Sigmoid colon (tissue), 7 donors: ENCODE results near the gene EMP3. TPM values are rescaled to one million over a fixed set of nuclear protein-coding genes. Genes with fewer than 3 reads are reported as not detected.
A peak's percentile ranks its signal among the peaks of the same experiment; 100 is the strongest.

Experiments
- DNase-seq: peaks from one replicate; pipeline ENCODE4 v3.0.0-alpha.2; 2019
- H3K27ac ChIP-seq, 4 donors: fragments of 200-600 bp; sonication (generic); one replicate each; pipeline ENCODE4 v1.5.1; 2016 to 2019; ENCODE audit warnings: mild to moderate bottlenecking in 1 of 4
- H3K27me3 ChIP-seq, 3 donors: fragments of 200-600 bp; sonication (generic); one replicate each; pipeline ENCODE4 v1.5.1; 2019; ENCODE audit warnings: mild to moderate bottlenecking in 1 of 3
- H3K36me3 ChIP-seq, 4 donors: fragments of 200-600 bp; sonication (generic); one replicate each; pipeline ENCODE4 v1.5.1; 2016 to 2019
- H3K4me1 ChIP-seq, 4 donors: fragments of 200-600 bp; sonication (generic); one replicate each; pipeline ENCODE4 v1.5.1; 2017 to 2019
- H3K4me3 ChIP-seq, 4 donors: fragments of 200-600 bp; sonication (generic); one replicate each; pipeline ENCODE4 v1.5.1; 2017 to 2019; ENCODE audit warnings: mild to moderate bottlenecking in 2 of 4, moderate library complexity in 1 of 4
- H3K9me3 ChIP-seq, 4 donors: fragments of 200-600 bp in 3 of 4; sonication (generic) in 3 of 4; one replicate each; pipeline versions ENCODE4 v1.5.1 to v1.6.1; 2013 to 2019
- CTCF ChIP-seq, 4 experiments: fragments of 450-650 bp in 3 of 4; fragments of 200-600 bp in 1 of 4; IDR thresholded peaks; one replicate each; pipeline ENCODE4 v1.5.1; 2016 to 2019; ENCODE audit warnings: antibody characterized with exemption in 4 of 4, mild to moderate bottlenecking in 3 of 4, moderate library complexity in 2 of 4
- EP300 ChIP-seq, 4 donors: sonication (generic); formaldehyde crosslinking; IDR thresholded peaks; one replicate each; pipeline ENCODE4 v1.6.1; 2017; ENCODE audit warnings: antibody characterized with exemption in 4 of 4
- POLR2A ChIP-seq, 2 donors: fragments of 450-650 bp; IDR thresholded peaks; one replicate each; pipeline ENCODE4 v1.6.1; 2016; ENCODE audit warnings: antibody characterized with exemption in 2 of 2, mild to moderate bottlenecking in 2 of 2, moderate library complexity in 2 of 2
- POLR2AphosphoS5 ChIP-seq, 4 donors: sonication (generic); formaldehyde crosslinking; IDR thresholded peaks; one replicate each; pipeline ENCODE4 v1.6.1; 2017; ENCODE audit warnings: antibody characterized with exemption in 4 of 4
- WGBS, 2 donors: extraction: QIAGEN DNeasy Blood & Tissue Kit; methylation state at CpG; one replicate each; pipeline ENCODE4 v1.1.7; 2013; 5-methylcytosine and 5-hydroxymethylcytosine counted together
- intact Hi-C: fragments of 100-400 bp; cut with DNase I; formaldehyde crosslinking; loops from one replicate; pipeline ENCODE4 v1.15.1; 2023
- polyA plus RNA-seq, 3 donors: library from polyadenylated mRNA; stranded (reverse); fragments of 200-250 nt; gene quantifications; one replicate each; pipeline ENCODE4 v1.2.3, GENCODE V29; 2013
- total RNA-seq, 4 donors: library from RNA; depleted of rRNA; stranded (reverse); fragments of >200 nt; gene quantifications; one replicate each; pipeline ENCODE4 v1.1.0, GENCODE V29; 2016
- donor health status: healthy with polysubstance abuse.
- donor health status: Bipolar disorder and iron deficiency.
- donor health status: healthy.

Gene EMP3
- total and polyA plus RNA-seq, 7 donors: 21.7 to 77.1 (median 60.4) TPM

GRCh38 chr19:48318286-48318987, 6.9 kb upstream of the EMP3 start:
- TF ChIP-seq EP300 (IDR thresholded peaks at IDR 0.05): no peak
- no peak for TF ChIP-seq POLR2AphosphoS5 (IDR thresholded peaks at IDR 0.05)
- no peak for TF ChIP-seq CTCF (IDR thresholded peaks at IDR 0.05)
- TF ChIP-seq POLR2A (IDR thresholded peaks at IDR 0.05): no peak
- Histone ChIP-seq H3K27ac (no peak overlapping the region), H3K4me1 (peaks cover 0 to 30% (median 28%) of the 10 kb centered on the region in 4 donors), H3K4me3 (no peak overlapping the region), H3K27me3 (no peaks in the 10 kb centered on the region), H3K9me3 (no peaks in the 10 kb centered on the region), H3K36me3 (no peaks in the 10 kb centered on the region)
- intact Hi-C loops: no loop called here
- no peak for DNase-seq
- WGBS, 2 donors: 93 to 97% methylated on average over 21 of the region's 21 CpGs

- TF ChIP-seq POLR2A (IDR thresholded peaks at IDR 0.05) (no peak), CTCF (IDR thresholded peaks at IDR 0.05) (peak in 3 of 4 experiments; percentile 58 to 83 (median 77)), POLR2AphosphoS5 (IDR thresholded peaks at IDR 0.05) (peak in 2 of 4 donors; percentile 19 to 27), EP300 (IDR thresholded peaks at IDR 0.05) (no peak)
- DNase-seq: peak; percentile 90
- Histone ChIP-seq H3K4me1 (peaks cover 0 to 34% (median 32%) of the 10 kb centered on the region in 4 donors), H3K36me3 (no peaks in the 10 kb centered on the region), H3K9me3 (no peaks in the 10 kb centered on the region), H3K27me3 (no peaks in the 10 kb centered on the region), H3K27ac (peak overlapping the region; percentile 90 to 98 (median 98)), H3K4me3 (no peak overlapping the region)
- intact Hi-C loops: loop anchor here (1.0 to 10.0 kb wide), 2 partner anchors 13 to 555 kb away; partner anchors contain the start of gene PPP1R15A
- 21 to 44% methylated on average over 16 of the region's 16 CpGs for WGBS, 2 donors
Measured at GRCh38 chr19:48319647-48320541, 5.5 kb upstream of the EMP3 start.

- Histone ChIP-seq H3K4me3 (peak overlapping the region; percentile 31 to 65 (median 49)), H3K4me1 (peaks cover 0 to 43% (median 41%) of the 10 kb centered on the region in 4 donors), H3K36me3 (no peaks in the 10 kb centered on the region), H3K27ac (peak overlapping the region; percentile 90 to 98 (median 98)), H3K27me3 (no peaks in the 10 kb centered on the region), H3K9me3 (no peaks in the 10 kb centered on the region)
- 1% methylated on average over 22 of the region's 22 CpGs for WGBS, 2 donors
- peak; percentile 99 for DNase-seq
- TF ChIP-seq CTCF (IDR thresholded peaks at IDR 0.05) (no peak), POLR2AphosphoS5 (IDR thresholded peaks at IDR 0.05) (peak; percentile 3 to 61 (median 34)), POLR2A (IDR thresholded peaks at IDR 0.05) (peak in 1 of 2 donors; percentile 30)
- intact Hi-C loops: loop anchor here (10.0 kb wide), 1 partner anchor 554 kb away; the partner anchor contains the start of gene PPP1R15A
Measured at GRCh38 chr19:48321372-48321621, 4.1 kb upstream of the EMP3 start.

GRCh38 chr19:48321622-48322591, 3.4 kb upstream of the EMP3 start:
- H3K27me3 ChIP-seq: no peaks in the 10 kb centered on the region
- 1 to 2% methylated on average over 63 of the region's 63 CpGs for WGBS, 2 donors
- H3K9me3 ChIP-seq: no peaks in the 10 kb centered on the region
- intact Hi-C loops: loop anchor here (1.0 to 10.0 kb wide), 3 partner anchors 41 to 553 kb away; partner anchors contain the start of genes KDELR1, PPP1R15A and TMEM143
- H3K27ac ChIP-seq: peak overlapping the region; percentile 90 to 98 (median 98)
- H3K4me3 ChIP-seq: peak overlapping the region; percentile 31 to 65 (median 49)
- peak; percentile 100 for DNase-seq
- H3K36me3 ChIP-seq: no peaks in the 10 kb centered on the region
- H3K4me1 ChIP-seq: peaks cover 0 to 49% (median 48%) of the 10 kb centered on the region in 4 donors
- TF ChIP-seq EP300 (IDR thresholded peaks at IDR 0.05) (no peak), POLR2A (IDR thresholded peaks at IDR 0.05) (peak; percentile 29 to 63), POLR2AphosphoS5 (IDR thresholded peaks at IDR 0.05) (peak; percentile 77 to 89 (median 86)), CTCF (IDR thresholded peaks at IDR 0.05) (no peak)
